ENCODE results near the gene PIP5K1C. TPM values are rescaled to one million over a fixed set of nuclear protein-coding genes. Genes with fewer than 3 reads are reported as not detected.

The PIP5K1C gene
- total and polyA plus RNA-seq, 9 donors, result 6.0 to 41.7 (median 30.8) TPM

- TF ChIP-seq EP300 (IDR thresholded peaks at IDR 0.05), result no peak
- TF ChIP-seq POLR2A (IDR thresholded peaks at IDR 0.05), result no peak
- TF ChIP-seq, protein P1, sequence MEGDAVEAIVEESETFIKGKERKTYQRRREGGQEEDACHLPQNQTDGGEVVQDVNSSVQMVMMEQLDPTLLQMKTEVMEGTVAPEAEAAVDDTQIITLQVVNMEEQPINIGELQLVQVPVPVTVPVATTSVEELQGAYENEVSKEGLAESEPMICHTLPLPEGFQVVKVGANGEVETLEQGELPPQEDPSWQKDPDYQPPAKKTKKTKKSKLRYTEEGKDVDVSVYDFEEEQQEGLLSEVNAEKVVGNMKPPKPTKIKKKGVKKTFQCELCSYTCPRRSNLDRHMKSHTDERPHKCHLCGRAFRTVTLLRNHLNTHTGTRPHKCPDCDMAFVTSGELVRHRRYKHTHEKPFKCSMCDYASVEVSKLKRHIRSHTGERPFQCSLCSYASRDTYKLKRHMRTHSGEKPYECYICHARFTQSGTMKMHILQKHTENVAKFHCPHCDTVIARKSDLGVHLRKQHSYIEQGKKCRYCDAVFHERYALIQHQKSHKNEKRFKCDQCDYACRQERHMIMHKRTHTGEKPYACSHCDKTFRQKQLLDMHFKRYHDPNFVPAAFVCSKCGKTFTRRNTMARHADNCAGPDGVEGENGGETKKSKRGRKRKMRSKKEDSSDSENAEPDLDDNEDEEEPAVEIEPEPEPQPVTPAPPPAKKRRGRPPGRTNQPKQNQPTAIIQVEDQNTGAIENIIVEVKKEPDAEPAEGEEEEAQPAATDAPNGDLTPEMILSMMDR (IDR thresholded peaks at IDR 0.05), result no peak
These were observed 44.7 kb downstream of the PIP5K1C start for GRCh38 chr19:3655402-3656072.

DNA sequence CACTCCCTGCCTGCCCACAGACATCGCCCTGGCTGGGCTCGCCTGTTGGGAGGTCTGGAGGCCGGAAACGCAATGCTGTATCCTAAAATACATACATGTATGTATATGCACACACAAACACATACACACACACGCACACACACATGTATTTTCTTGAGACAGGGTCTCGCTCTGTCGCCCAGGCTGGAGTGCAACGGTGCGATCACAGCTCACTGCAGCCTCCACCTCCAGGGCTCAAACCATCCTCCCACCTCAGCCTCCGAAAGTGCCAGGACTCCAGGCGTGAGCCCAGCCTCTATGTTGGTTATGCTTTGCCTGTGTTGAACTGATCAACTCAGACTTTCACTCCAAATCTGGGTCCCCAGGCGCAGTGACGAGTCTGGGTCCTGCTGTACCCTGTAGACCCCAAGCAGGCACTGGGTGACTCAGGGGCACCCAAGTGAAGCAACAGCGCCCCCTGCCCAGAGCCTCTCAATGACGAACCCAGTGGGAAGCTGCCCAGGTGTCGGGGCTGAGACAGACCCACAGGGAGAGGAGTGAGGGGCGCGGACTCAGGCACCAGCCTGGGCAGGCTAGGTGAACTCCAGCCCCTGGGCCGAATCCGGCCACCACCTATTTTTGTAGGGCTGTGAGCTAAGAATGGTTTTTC lies 46.3 kb downstream of the PIP5K1C start:
- Histone ChIP-seq H3K4me3 (no peak overlapping the region), H3K9me3 (no peaks in the 10 kb centered on the region), H3K27ac (no peak overlapping the region), H3K36me3 (no peaks in the 10 kb centered on the region), H3K4me1 (ENCODE audit: insufficient read depth) (no peaks in the 10 kb centered on the region), H3K27me3 (no peaks in the 10 kb centered on the region)
- 90 to 96% (median 95%) methylated on average over 20 of the region's 20 CpGs for WGBS, 3 donors
- TF ChIP-seq EP300 (IDR thresholded peaks at IDR 0.05) (no peak), POLR2A (IDR thresholded peaks at IDR 0.05) (no peak)
- TF ChIP-seq, protein P1 (IDR thresholded peaks at IDR 0.05), result no peak
- intact Hi-C loops (cut with DNase I), result no loop called here
- DNase-seq, result no peak

More at GRCh38 chr19:3655402-3656072, 44.7 kb downstream of the PIP5K1C start:
- H3K9me3 ChIP-seq, result no peaks in the 10 kb centered on the region
- 70 to 89% (median 72%) methylated on average over 14 to 25 of the region's 25 CpGs for WGBS, 3 donors
- peak in 3 of 5 donors; percentile 63 to 74 (median 67) for DNase-seq
- no peaks in the 10 kb centered on the region for H3K4me1 ChIP-seq (ENCODE audit: insufficient read depth)
- no peak overlapping the region for H3K27ac ChIP-seq
- H3K27me3 ChIP-seq, result no peaks in the 10 kb centered on the region
- intact Hi-C loops (cut with DNase I), result no loop called here
- no peak overlapping the region for H3K4me3 ChIP-seq
- H3K36me3 ChIP-seq, result no peaks in the 10 kb centered on the region

DNA sequence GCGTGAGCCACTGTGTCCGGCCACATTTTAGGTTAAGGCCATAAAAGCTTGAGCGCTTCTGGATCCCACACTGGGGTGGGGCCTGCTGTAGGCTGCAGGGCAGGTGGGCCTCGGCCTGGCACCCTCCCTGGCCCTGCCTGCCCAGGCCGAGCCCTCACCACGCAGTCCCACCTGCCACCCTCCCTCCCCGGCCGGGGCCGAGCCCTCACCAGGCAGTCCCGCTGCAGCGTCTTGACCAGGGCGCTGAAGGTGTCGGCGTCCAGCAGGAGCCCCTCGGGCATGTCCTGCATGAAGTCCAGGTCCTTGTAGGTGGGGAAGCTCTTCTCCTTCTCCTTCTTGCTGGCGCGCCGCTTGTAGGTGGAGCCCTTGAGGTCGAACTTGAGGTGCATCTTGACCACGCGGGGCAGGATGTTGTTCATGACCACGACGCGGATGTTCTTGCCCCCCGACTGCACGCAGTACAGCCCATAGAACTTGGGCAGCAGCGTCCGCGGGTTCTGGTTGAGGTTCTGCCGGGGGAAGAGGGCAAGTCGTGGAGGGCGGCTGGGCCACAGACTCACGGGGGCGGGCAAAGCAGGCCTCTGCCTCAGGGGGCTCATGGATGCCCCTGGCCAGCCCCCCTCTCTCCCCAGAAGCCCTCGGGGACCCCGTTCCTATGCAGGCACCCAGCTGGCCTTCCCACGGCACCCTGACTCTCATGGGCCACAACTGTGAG lies 47.0 kb downstream of the PIP5K1C start:
- H3K4me3 ChIP-seq, result no peak overlapping the region
- DNase-seq, result no peak
- intact Hi-C loops (cut with DNase I), result no loop called here
- no peaks in the 10 kb centered on the region for H3K27me3 ChIP-seq
- no peaks in the 10 kb centered on the region for H3K36me3 ChIP-seq
- H3K4me1 ChIP-seq (ENCODE audit: insufficient read depth), result no peaks in the 10 kb centered on the region
- H3K27ac ChIP-seq, result no peak overlapping the region
- whole genome bisulfite sequencing, 3 donors, result 91 to 92% (median 91%) methylated on average over 23 to 37 of the region's 37 CpGs
- H3K9me3 ChIP-seq, result no peaks in the 10 kb centered on the region
- TF ChIP-seq EP300 (IDR thresholded peaks at IDR 0.05), result no peak
- TF ChIP-seq, protein P1 (IDR thresholded peaks at IDR 0.05), result no peak
- TF ChIP-seq POLR2A (IDR thresholded peaks at IDR 0.05), result no peak

- TF ChIP-seq POLR2A (IDR thresholded peaks at IDR 0.05) (no peak), EP300 (IDR thresholded peaks at IDR 0.05) (no peak)
- TF ChIP-seq, protein P1 (IDR thresholded peaks at IDR 0.05), result no peak
- intact Hi-C loops (cut with DNase I), result no loop called here
- Histone ChIP-seq H3K4me3 (no peak overlapping the region), H3K9me3 (no peaks in the 10 kb centered on the region), H3K4me1 (ENCODE audit: insufficient read depth) (no peaks in the 10 kb centered on the region), H3K27ac (no peak overlapping the region), H3K27me3 (no peaks in the 10 kb centered on the region), H3K36me3 (no peaks in the 10 kb centered on the region)
- DNase-seq, result no peak
- 91 to 95% (median 92%) methylated on average over 14 of the region's 14 CpGs for WGBS, 3 donors
These were observed 47.8 kb downstream of the PIP5K1C start for GRCh38 chr19:3652422-3652821.

Data from ovary (tissue), 9 donors.